Measurements from ENCODE around the gene MRPL44. TPM values are rescaled to one million over a fixed set of nuclear protein-coding genes. Genes with fewer than 3 reads are reported as not detected.

MRPL44 gene
- total RNA-seq, 1 donor from 2014 or later = 32.6 TPM

DNA sequence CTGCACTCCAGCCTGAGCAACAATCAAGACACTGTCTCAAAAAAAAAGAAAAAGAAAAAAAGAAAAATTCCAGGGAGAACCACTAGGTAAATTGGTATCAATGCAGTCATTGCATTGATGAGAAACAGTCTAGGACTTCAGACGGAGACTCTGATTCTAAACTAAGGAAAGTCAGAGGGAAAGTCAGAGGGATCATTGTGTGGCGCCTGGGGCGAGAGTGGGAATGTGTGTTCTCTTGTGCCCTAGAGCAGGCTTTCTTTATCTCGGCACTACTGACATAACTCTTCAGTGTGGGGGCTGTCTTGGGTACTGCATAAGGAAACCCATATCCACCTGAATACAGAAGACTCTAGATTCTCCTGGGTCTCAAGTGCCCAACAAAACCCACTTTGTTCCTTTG is 57.1 kb downstream of the MRPL44 start:
- no peaks in the 10 kb centered on the region for H3K27me3 ChIP-seq (ENCODE audit: insufficient read depth, low read length)
- Mint-ChIP-seq H3K27me3 (ENCODE audit: low read depth, unreplicated experiment) (no peaks in the 10 kb centered on the region), H3K36me3 (ENCODE audit: low read depth, unreplicated experiment) (peaks cover 2% of the 10 kb centered on the region), H3K4me3 (ENCODE audit: unreplicated experiment) (no peak overlapping the region), H3K4me1 (ENCODE audit: low read depth, unreplicated experiment) (peaks cover 11% of the 10 kb centered on the region), H3K9me3 (ENCODE audit: unreplicated experiment) (no peaks in the 10 kb centered on the region), H3K27ac (ENCODE audit: unreplicated experiment) (no peak overlapping the region)
- H3K4me3 ChIP-seq (ENCODE audit: insufficient read depth, low read depth, low read length) = no peak overlapping the region
- peaks cover 17% of the 10 kb centered on the region for H4K20me1 ChIP-seq (ENCODE audit: insufficient read depth, low read length)
- TF ChIP-seq, protein P1, sequence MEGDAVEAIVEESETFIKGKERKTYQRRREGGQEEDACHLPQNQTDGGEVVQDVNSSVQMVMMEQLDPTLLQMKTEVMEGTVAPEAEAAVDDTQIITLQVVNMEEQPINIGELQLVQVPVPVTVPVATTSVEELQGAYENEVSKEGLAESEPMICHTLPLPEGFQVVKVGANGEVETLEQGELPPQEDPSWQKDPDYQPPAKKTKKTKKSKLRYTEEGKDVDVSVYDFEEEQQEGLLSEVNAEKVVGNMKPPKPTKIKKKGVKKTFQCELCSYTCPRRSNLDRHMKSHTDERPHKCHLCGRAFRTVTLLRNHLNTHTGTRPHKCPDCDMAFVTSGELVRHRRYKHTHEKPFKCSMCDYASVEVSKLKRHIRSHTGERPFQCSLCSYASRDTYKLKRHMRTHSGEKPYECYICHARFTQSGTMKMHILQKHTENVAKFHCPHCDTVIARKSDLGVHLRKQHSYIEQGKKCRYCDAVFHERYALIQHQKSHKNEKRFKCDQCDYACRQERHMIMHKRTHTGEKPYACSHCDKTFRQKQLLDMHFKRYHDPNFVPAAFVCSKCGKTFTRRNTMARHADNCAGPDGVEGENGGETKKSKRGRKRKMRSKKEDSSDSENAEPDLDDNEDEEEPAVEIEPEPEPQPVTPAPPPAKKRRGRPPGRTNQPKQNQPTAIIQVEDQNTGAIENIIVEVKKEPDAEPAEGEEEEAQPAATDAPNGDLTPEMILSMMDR (IDR thresholded peaks at IDR 0.05; ENCODE audit: insufficient read depth, low read depth, low read length) = no peak
- no peak for TF ChIP-seq EZH2 (IDR thresholded peaks at IDR 0.05; ENCODE audit: insufficient read depth, low read length)
- H3K27ac ChIP-seq (ENCODE audit: low read depth, low read length) = no peak overlapping the region
- no peak overlapping the region for H3K4me2 ChIP-seq (ENCODE audit: low read length)
- H3K9ac ChIP-seq (ENCODE audit: low read length) = no peak overlapping the region
- peaks cover 6% of the 10 kb centered on the region for H3K79me2 ChIP-seq (ENCODE audit: insufficient read depth, low read length)
- H3K9me3 ChIP-seq (ENCODE audit: insufficient read depth, low read depth, low read length) = no peaks in the 10 kb centered on the region
- no peak overlapping the region for H2AFZ ChIP-seq (ENCODE audit: low read depth, low read length)
- FAIRE-seq (no peak), DNase-seq (ENCODE audit: low read depth) (no peak)
- no peaks in the 10 kb centered on the region for H3K4me1 ChIP-seq (ENCODE audit: insufficient read depth, low read length)
- no peaks in the 10 kb centered on the region for H3K36me3 ChIP-seq (ENCODE audit: insufficient read depth, low read length)

DNA sequence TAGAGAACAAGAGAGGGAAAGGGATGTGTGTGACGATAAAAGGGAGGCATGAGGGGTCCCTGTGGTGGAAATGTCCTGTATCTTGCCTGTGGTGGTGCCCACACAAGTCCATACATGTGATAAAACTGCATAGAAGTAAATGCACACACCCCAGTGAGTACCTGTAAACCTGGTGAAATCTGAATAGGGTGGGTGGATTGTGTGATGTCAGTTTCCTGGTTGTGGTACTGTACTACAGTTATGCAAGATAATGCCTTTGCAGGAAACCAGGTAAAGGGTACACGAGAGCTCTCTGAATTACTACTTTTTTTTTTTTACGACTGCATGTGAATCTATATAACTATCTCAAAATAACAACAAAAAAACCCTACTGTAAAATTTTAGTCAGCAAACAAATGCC is 59.7 kb downstream of the MRPL44 start:
- no peaks in the 10 kb centered on the region for H3K36me3 ChIP-seq (ENCODE audit: insufficient read depth, low read length)
- no peak overlapping the region for H3K27ac ChIP-seq (ENCODE audit: low read depth, low read length)
- H2AFZ ChIP-seq (ENCODE audit: low read depth, low read length) = no peak overlapping the region
- no peak overlapping the region for H3K4me3 ChIP-seq (ENCODE audit: insufficient read depth, low read depth, low read length)
- peaks cover 3% of the 10 kb centered on the region for H3K4me1 Mint-ChIP-seq (ENCODE audit: low read depth, unreplicated experiment)
- no peaks in the 10 kb centered on the region for H3K9me3 ChIP-seq (ENCODE audit: insufficient read depth, low read depth, low read length)
- H3K36me3 Mint-ChIP-seq (ENCODE audit: low read depth, unreplicated experiment) = no peaks in the 10 kb centered on the region
- H4K20me1 ChIP-seq (ENCODE audit: insufficient read depth, low read length) = peaks cover 21% of the 10 kb centered on the region
- H3K27ac Mint-ChIP-seq (ENCODE audit: unreplicated experiment) = no peak overlapping the region
- H3K27me3 ChIP-seq (ENCODE audit: insufficient read depth, low read length) = no peaks in the 10 kb centered on the region
- H3K9me3 Mint-ChIP-seq (ENCODE audit: unreplicated experiment) = no peaks in the 10 kb centered on the region
- H3K4me2 ChIP-seq (ENCODE audit: low read length) = no peak overlapping the region
- no peaks in the 10 kb centered on the region for H3K27me3 Mint-ChIP-seq (ENCODE audit: low read depth, unreplicated experiment)
- H3K9ac ChIP-seq (ENCODE audit: low read length) = no peak overlapping the region
- peaks cover 15% of the 10 kb centered on the region for H3K79me2 ChIP-seq (ENCODE audit: insufficient read depth, low read length)
- no peaks in the 10 kb centered on the region for H3K4me1 ChIP-seq (ENCODE audit: insufficient read depth, low read length)
- no peak overlapping the region for H3K4me3 Mint-ChIP-seq (ENCODE audit: unreplicated experiment)
- peak; percentile 17 for FAIRE-seq
- no peak for TF ChIP-seq EZH2 (IDR thresholded peaks at IDR 0.05; ENCODE audit: insufficient read depth, low read length)
- TF ChIP-seq, protein P1 (IDR thresholded peaks at IDR 0.05; ENCODE audit: insufficient read depth, low read depth, low read length) = no peak
- no peak for DNase-seq (ENCODE audit: low read depth)

Other genes starting within 250 kb of the MRPL44 start
- 11.1 and 14.3 TPM in 2 replicates for gene AP1S3, start 119.9 kb upstream of the MRPL44 start, total RNA-seq
- 52.5 and 52.6 TPM in 2 replicates for gene WDFY1, start 12.1 kb upstream of the MRPL44 start, total RNA-seq
- gene SERPINE2, start 81.8 kb downstream of the MRPL44 start, total RNA-seq = 375 and 389 TPM in 2 replicates

All from astrocyte (in vitro differentiated cells and primary cell).